Loucy (cell line): Measurements from ENCODE around the gene CUX1.

ENCODE experiments used
- EZH2phosphoT487 ChIP-seq: fragments of 200-600 bp; IDR thresholded peaks from 2 replicates; pipeline ENCODE4 v1.6.1; 2018; ENCODE audit warnings: antibody characterized with exemption, mild to moderate bottlenecking, moderate library complexity, borderline replicate concordance
- TF ChIP-seq, protein P1 (sequence below): fragments of 200-600 bp; sonication (generic); conservative IDR thresholded peaks from 2 replicates; pipeline ENCODE4 v1.5.1; 2014; ENCODE audit warnings: mild to moderate bottlenecking, antibody characterized with exemption, low read length

DNA sequence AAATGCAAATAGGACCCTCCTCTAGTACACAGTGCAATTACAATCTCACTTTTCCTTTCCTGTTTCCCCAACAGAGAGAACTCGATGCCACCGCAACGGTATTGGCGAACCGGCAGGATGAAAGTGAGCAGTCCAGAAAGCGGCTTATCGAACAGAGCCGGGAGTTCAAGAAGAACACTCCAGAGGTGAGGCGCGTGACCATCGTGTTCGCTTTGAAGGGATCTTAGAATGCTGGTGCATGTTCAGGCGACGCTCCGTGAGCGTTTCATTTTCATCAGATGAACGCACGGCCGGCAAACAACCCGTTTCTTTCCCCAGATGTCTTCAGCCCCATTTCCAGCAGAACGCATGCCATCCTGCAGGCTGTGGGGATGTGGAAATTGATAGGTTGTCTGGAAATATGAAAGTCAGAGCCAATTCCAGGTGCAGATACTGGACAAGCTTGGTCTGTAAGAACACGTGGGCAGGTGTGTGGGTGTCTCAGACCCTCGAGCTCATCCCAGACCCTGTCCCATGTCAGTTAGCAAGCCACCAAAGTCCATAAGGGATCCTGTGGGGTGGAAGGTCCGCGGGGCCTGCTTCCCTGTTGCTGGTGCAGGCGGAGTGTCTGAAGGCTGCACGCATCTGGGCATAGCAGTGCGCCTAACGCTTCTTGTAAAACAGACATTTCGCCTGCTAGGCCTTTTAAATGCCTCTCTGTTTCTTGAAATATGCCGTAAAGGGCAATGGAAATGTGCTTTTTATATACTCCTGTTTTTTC lies 98.8 kb downstream of the CUX1 start:
- TF ChIP-seq, protein P1, sequence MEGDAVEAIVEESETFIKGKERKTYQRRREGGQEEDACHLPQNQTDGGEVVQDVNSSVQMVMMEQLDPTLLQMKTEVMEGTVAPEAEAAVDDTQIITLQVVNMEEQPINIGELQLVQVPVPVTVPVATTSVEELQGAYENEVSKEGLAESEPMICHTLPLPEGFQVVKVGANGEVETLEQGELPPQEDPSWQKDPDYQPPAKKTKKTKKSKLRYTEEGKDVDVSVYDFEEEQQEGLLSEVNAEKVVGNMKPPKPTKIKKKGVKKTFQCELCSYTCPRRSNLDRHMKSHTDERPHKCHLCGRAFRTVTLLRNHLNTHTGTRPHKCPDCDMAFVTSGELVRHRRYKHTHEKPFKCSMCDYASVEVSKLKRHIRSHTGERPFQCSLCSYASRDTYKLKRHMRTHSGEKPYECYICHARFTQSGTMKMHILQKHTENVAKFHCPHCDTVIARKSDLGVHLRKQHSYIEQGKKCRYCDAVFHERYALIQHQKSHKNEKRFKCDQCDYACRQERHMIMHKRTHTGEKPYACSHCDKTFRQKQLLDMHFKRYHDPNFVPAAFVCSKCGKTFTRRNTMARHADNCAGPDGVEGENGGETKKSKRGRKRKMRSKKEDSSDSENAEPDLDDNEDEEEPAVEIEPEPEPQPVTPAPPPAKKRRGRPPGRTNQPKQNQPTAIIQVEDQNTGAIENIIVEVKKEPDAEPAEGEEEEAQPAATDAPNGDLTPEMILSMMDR = no peak
- TF ChIP-seq EZH2phosphoT487 = no peak
